Activated naive CD4-positive, alpha-beta T cell treated with anti-CD3 and anti-CD28 coated beads, Interleukin-2, amount 50 U/mL, for 24 hours (primary cell): ENCODE data around the gene PSMA7.

Experiments
- H3K27ac Mint-ChIP-seq: one replicate; pipeline ENCODE4 v1.8.0; 2021; ENCODE audit warnings: mild to moderate bottlenecking, mixed read lengths
- H3K27me3 Mint-ChIP-seq: one replicate; pipeline ENCODE4 v1.8.0; 2021; ENCODE audit warnings: mixed read lengths
- H3K36me3 Mint-ChIP-seq: one replicate; pipeline ENCODE4 v1.8.0; 2021; ENCODE audit warnings: mixed read lengths
- H3K4me1 Mint-ChIP-seq: one replicate; pipeline ENCODE4 v1.8.0; 2021; ENCODE audit warnings: mixed read lengths
- H3K4me3 Mint-ChIP-seq: one replicate; pipeline ENCODE4 v1.8.0; 2021; ENCODE audit warnings: mild to moderate bottlenecking, mixed read lengths
- H3K9me3 Mint-ChIP-seq: one replicate; pipeline ENCODE4 v1.8.0; 2021; ENCODE audit warnings: mixed read lengths

Gene PSMA7

GRCh38 chr20:62162765-62163484 is 19.7 kb upstream of the PSMA7 start:
- H3K4me1 Mint-ChIP-seq, result peaks cover 3% of the 10 kb centered on the region
- H3K27me3 Mint-ChIP-seq, result no peaks in the 10 kb centered on the region
- H3K27ac Mint-ChIP-seq, result no peak overlapping the region
- H3K4me3 Mint-ChIP-seq, result no peak overlapping the region
- H3K9me3 Mint-ChIP-seq, result no peaks in the 10 kb centered on the region
- no peaks in the 10 kb centered on the region for H3K36me3 Mint-ChIP-seq

- peaks cover 3% of the 10 kb centered on the region for H3K4me1 Mint-ChIP-seq
- no peaks in the 10 kb centered on the region for H3K9me3 Mint-ChIP-seq
- H3K27me3 Mint-ChIP-seq, result no peaks in the 10 kb centered on the region
- no peaks in the 10 kb centered on the region for H3K36me3 Mint-ChIP-seq
- H3K27ac Mint-ChIP-seq, result no peak overlapping the region
- H3K4me3 Mint-ChIP-seq, result no peak overlapping the region
Observed at GRCh38 chr20:62161347-62161746, 18.2 kb upstream of the PSMA7 start.

- peaks cover 3% of the 10 kb centered on the region for H3K4me1 Mint-ChIP-seq
- H3K4me3 Mint-ChIP-seq, result no peak overlapping the region
- H3K36me3 Mint-ChIP-seq, result no peaks in the 10 kb centered on the region
Observed at GRCh38 chr20:62160876-62161275, 17.7 kb upstream of the PSMA7 start.

GRCh38 chr20:62160253-62160652 is 17.1 kb upstream of the PSMA7 start:
- H3K27ac Mint-ChIP-seq, result no peak overlapping the region
- H3K9me3 Mint-ChIP-seq, result no peaks in the 10 kb centered on the region
- no peaks in the 10 kb centered on the region for H3K36me3 Mint-ChIP-seq
- H3K27me3 Mint-ChIP-seq, result no peaks in the 10 kb centered on the region
- H3K4me3 Mint-ChIP-seq, result no peak overlapping the region
- peaks cover 3% of the 10 kb centered on the region for H3K4me1 Mint-ChIP-seq

More at GRCh38 chr20:62160876-62161275, 17.7 kb upstream of the PSMA7 start:
- Mint-ChIP-seq H3K9me3 (no peaks in the 10 kb centered on the region), H3K27me3 (no peaks in the 10 kb centered on the region), H3K27ac (no peak overlapping the region)

- Mint-ChIP-seq H3K9me3 (no peaks in the 10 kb centered on the region), H3K4me3 (no peak overlapping the region), H3K4me1 (peaks cover 4% of the 10 kb centered on the region), H3K27ac (no peak overlapping the region), H3K27me3 (no peaks in the 10 kb centered on the region), H3K36me3 (peaks cover 2% of the 10 kb centered on the region)
Observed at GRCh38 chr20:62159839-62160238, 16.6 kb upstream of the PSMA7 start.

GRCh38 chr20:62159052-62159451 is 15.9 kb upstream of the PSMA7 start:
- H3K27me3 Mint-ChIP-seq, result no peaks in the 10 kb centered on the region
- no peak overlapping the region for H3K27ac Mint-ChIP-seq
- no peak overlapping the region for H3K4me3 Mint-ChIP-seq
- H3K4me1 Mint-ChIP-seq, result peaks cover 8% of the 10 kb centered on the region
- peaks cover 6% of the 10 kb centered on the region for H3K36me3 Mint-ChIP-seq
- no peaks in the 10 kb centered on the region for H3K9me3 Mint-ChIP-seq

- H3K27ac Mint-ChIP-seq, result no peak overlapping the region
- H3K36me3 Mint-ChIP-seq, result peaks cover 11% of the 10 kb centered on the region
Observed at GRCh38 chr20:62158541-62158940, 15.3 kb upstream of the PSMA7 start.

GRCh38 chr20:62158088-62158400 is 14.8 kb upstream of the PSMA7 start:
- no peaks in the 10 kb centered on the region for H3K27me3 Mint-ChIP-seq
- peaks cover 12% of the 10 kb centered on the region for H3K4me1 Mint-ChIP-seq

More at GRCh38 chr20:62158541-62158940, 15.3 kb upstream of the PSMA7 start:
- no peaks in the 10 kb centered on the region for H3K9me3 Mint-ChIP-seq
- no peaks in the 10 kb centered on the region for H3K27me3 Mint-ChIP-seq
- peaks cover 12% of the 10 kb centered on the region for H3K4me1 Mint-ChIP-seq
- H3K4me3 Mint-ChIP-seq, result no peak overlapping the region

GRCh38 chr20:62157387-62158087 is 14.3 kb upstream of the PSMA7 start:
- no peak overlapping the region for H3K27ac Mint-ChIP-seq
- H3K4me3 Mint-ChIP-seq, result no peak overlapping the region
- no peaks in the 10 kb centered on the region for H3K9me3 Mint-ChIP-seq
- H3K36me3 Mint-ChIP-seq, result peaks cover 17% of the 10 kb centered on the region
- peaks cover 15% of the 10 kb centered on the region for H3K4me1 Mint-ChIP-seq
- H3K27me3 Mint-ChIP-seq, result no peaks in the 10 kb centered on the region

More at GRCh38 chr20:62158088-62158400, 14.8 kb upstream of the PSMA7 start:
- Mint-ChIP-seq H3K36me3 (peaks cover 13% of the 10 kb centered on the region), H3K27ac (no peak overlapping the region), H3K9me3 (no peaks in the 10 kb centered on the region), H3K4me3 (no peak overlapping the region)

GRCh38 chr20:62156592-62157386 is 13.6 kb upstream of the PSMA7 start:
- no peak overlapping the region for H3K4me3 Mint-ChIP-seq
- H3K4me1 Mint-ChIP-seq, result peaks cover 15% of the 10 kb centered on the region
- no peaks in the 10 kb centered on the region for H3K9me3 Mint-ChIP-seq
- no peak overlapping the region for H3K27ac Mint-ChIP-seq
- no peaks in the 10 kb centered on the region for H3K27me3 Mint-ChIP-seq
- H3K36me3 Mint-ChIP-seq, result peaks cover 19% of the 10 kb centered on the region

GRCh38 chr20:62156254-62156556 is 13.0 kb upstream of the PSMA7 start:
- H3K9me3 Mint-ChIP-seq, result no peaks in the 10 kb centered on the region
- H3K36me3 Mint-ChIP-seq, result peaks cover 19% of the 10 kb centered on the region
- no peak overlapping the region for H3K4me3 Mint-ChIP-seq
- peaks cover 15% of the 10 kb centered on the region for H3K4me1 Mint-ChIP-seq
- H3K27ac Mint-ChIP-seq, result no peak overlapping the region
- no peaks in the 10 kb centered on the region for H3K27me3 Mint-ChIP-seq

GRCh38 chr20:62155428-62156253 is 12.4 kb upstream of the PSMA7 start:
- peaks cover 15% of the 10 kb centered on the region for H3K4me1 Mint-ChIP-seq
- H3K4me3 Mint-ChIP-seq, result no peak overlapping the region
- H3K27me3 Mint-ChIP-seq, result no peaks in the 10 kb centered on the region
- H3K9me3 Mint-ChIP-seq, result no peaks in the 10 kb centered on the region
- peaks cover 19% of the 10 kb centered on the region for H3K36me3 Mint-ChIP-seq
- H3K27ac Mint-ChIP-seq, result no peak overlapping the region

- Mint-ChIP-seq H3K27ac (no peak overlapping the region), H3K4me1 (peaks cover 23% of the 10 kb centered on the region), H3K36me3 (peaks cover 19% of the 10 kb centered on the region), H3K4me3 (no peak overlapping the region), H3K27me3 (no peaks in the 10 kb centered on the region), H3K9me3 (no peaks in the 10 kb centered on the region)
Observed at GRCh38 chr20:62151835-62152364, 8.7 kb upstream of the PSMA7 start.

GRCh38 chr20:62151225-62151624 is 8.0 kb upstream of the PSMA7 start:
- H3K27me3 Mint-ChIP-seq, result no peaks in the 10 kb centered on the region
- no peak overlapping the region for H3K4me3 Mint-ChIP-seq
- no peak overlapping the region for H3K27ac Mint-ChIP-seq

GRCh38 chr20:62150310-62150575 is 7.0 kb upstream of the PSMA7 start:
- Mint-ChIP-seq H3K4me3 (no peak overlapping the region), H3K27ac (no peak overlapping the region), H3K4me1 (peaks cover 30% of the 10 kb centered on the region), H3K9me3 (no peaks in the 10 kb centered on the region), H3K27me3 (no peaks in the 10 kb centered on the region), H3K36me3 (peaks cover 19% of the 10 kb centered on the region)

More at GRCh38 chr20:62151225-62151624, 8.0 kb upstream of the PSMA7 start:
- peaks cover 19% of the 10 kb centered on the region for H3K36me3 Mint-ChIP-seq
- no peaks in the 10 kb centered on the region for H3K9me3 Mint-ChIP-seq
- peaks cover 23% of the 10 kb centered on the region for H3K4me1 Mint-ChIP-seq
